SH-SY5Y (cell line): ENCODE measurements around the gene MAMDC2.

Experiments
- GATA2 ChIP-seq: IDR thresholded peaks from 2 replicates; pipeline ENCODE4 v1.6.1; 2011; ENCODE audit warnings: mild to moderate bottlenecking, low read depth, low read length
- GATA3 ChIP-seq: IDR thresholded peaks from 2 replicates; pipeline ENCODE4 v1.6.1; 2011; ENCODE audit warnings: low read depth, mild to moderate bottlenecking, low read length, moderate library complexity

DNA sequence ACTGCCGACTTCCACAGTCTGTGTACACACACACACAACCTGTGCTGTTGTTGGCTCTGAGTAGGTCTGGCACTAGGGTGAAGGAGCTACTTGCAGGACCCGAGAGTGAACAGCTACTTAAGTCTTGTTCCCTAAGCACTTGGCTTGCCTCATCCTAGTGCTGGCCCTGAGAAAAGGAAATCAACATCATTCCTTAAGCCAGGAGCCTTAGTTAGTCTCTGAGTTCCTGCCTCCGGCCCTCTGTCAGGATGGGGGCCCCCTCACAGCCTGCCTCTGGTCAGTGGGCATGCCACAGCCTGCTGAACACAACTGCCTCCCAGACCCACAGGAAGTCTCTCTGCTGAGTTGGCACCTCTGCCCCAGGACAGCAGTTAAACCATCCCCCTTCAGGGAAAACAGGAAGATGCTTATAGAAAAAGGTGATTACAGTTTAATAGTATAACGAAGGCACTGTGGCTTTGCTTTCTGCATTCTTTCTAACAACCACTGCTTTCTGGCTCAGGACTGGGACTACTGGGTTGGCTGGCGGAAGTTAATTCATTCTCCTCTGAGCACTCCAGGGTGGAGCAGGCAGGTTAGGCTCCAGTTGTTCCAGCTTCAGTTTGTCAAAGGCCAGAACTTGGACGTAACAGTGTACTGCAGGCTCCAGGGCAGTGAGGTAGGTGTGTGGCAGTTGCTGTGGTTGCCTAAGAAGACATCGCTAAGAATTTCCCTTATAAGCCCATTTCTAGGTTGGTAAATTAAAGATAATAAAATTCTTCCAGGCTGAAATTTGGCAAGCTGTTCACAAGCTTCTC is 2.8 kb downstream of the MAMDC2 start:
- no peak for TF ChIP-seq GATA3
- no peak for TF ChIP-seq GATA2
